Loucy (cell line): ENCODE data around the gene ZBED4.

Source experiments
- CTCF ChIP-seq: fragments of 200-600 bp; sonication (generic); conservative IDR thresholded peaks from 2 replicates; pipeline ENCODE4 v1.5.1; 2014; ENCODE audit warnings: mild to moderate bottlenecking, antibody characterized with exemption, low read length
- EZH2phosphoT487 ChIP-seq: fragments of 200-600 bp; IDR thresholded peaks from 2 replicates; pipeline ENCODE4 v1.6.1; 2018; ENCODE audit warnings: antibody characterized with exemption, mild to moderate bottlenecking, moderate library complexity, borderline replicate concordance

- TF ChIP-seq CTCF (no peak), EZH2phosphoT487 (no peak)
Measured at GRCh38 chr22:49826603-49827270, 26.9 kb upstream of the ZBED4 start.
